Subcutaneous abdominal adipose tissue (tissue), 5 donors: ENCODE data around the gene NUTF2.
A peak's percentile ranks its signal among the peaks of the same experiment; 100 is the strongest.

Experiments used
- H3K27ac ChIP-seq: one replicate; pipeline ENCODE4 v1.7.0; 2013; ENCODE audit warnings: low read depth, mild to moderate bottlenecking, inconsistent platforms, low read length, moderate library complexity
- H3K27me3 ChIP-seq, 5 donors: one replicate each; pipeline ENCODE4 v1.7.0; 2013; ENCODE audit warnings: low read length in 5 of 5, inconsistent platforms in 1 of 5; ENCODE audit not compliant: control insufficient read depth in 5 of 5, insufficient read depth in 4 of 5
- H3K36me3 ChIP-seq, 5 donors: one replicate each; pipeline ENCODE4 v1.7.0; 2013; ENCODE audit warnings: low read length in 5 of 5; ENCODE audit not compliant: control insufficient read depth in 5 of 5, insufficient read depth in 5 of 5
- H3K4me1 ChIP-seq, 5 donors: one replicate each; pipeline ENCODE4 v1.7.0; 2013; ENCODE audit warnings: low read length in 5 of 5, mild to moderate bottlenecking in 3 of 5, moderate library complexity in 1 of 5; ENCODE audit not compliant: control insufficient read depth in 5 of 5, insufficient read depth in 5 of 5
- H3K4me3 ChIP-seq, 5 donors: one replicate each; pipeline ENCODE4 v1.7.0; 2013; ENCODE audit warnings: low read length in 5 of 5, low read depth in 1 of 5
- H3K9ac ChIP-seq, 5 donors: one replicate each; pipeline ENCODE4 v1.7.0; 2013; ENCODE audit warnings: low read length in 5 of 5, mild to moderate bottlenecking in 4 of 5, moderate library complexity in 3 of 5
- H3K9me3 ChIP-seq, 5 donors: one replicate each; pipeline ENCODE4 v1.7.0; 2013; ENCODE audit warnings: low read length in 5 of 5; ENCODE audit not compliant: control insufficient read depth in 5 of 5
- donor health status: healthy.
- donor health status: healthy.
- donor health status: healthy.
- donor health status: healthy.
- donor health status: healthy.

Gene NUTF2

DNA sequence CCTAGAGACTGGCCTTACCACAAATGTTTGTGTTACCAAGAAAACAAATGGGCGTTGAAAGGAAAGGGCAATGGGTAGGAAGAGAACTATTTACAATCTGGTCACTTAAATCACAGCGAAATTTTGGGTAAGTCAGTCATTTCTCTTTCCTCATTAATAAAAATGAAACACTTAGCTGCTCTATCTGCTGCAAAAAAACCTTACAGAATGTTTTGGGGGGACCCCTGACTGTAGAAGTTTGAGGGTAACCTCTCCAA, 742 bp upstream of the NUTF2 start:
- Histone ChIP-seq H3K9me3 (no peaks in the 10 kb centered on the region), H3K4me3 (peak overlapping the region; percentile 67 to 94 (median 82)), H3K4me1 (peaks cover 22 to 63% (median 60%) of the 10 kb centered on the region in 5 donors), H3K27ac (peak overlapping the region; percentile 93), H3K36me3 (peaks cover 0 to 2% (median 0%) of the 10 kb centered on the region in 5 donors), H3K27me3 (no peaks in the 10 kb centered on the region), H3K9ac (peak overlapping the region; percentile 39 to 97 (median 82))

DNA sequence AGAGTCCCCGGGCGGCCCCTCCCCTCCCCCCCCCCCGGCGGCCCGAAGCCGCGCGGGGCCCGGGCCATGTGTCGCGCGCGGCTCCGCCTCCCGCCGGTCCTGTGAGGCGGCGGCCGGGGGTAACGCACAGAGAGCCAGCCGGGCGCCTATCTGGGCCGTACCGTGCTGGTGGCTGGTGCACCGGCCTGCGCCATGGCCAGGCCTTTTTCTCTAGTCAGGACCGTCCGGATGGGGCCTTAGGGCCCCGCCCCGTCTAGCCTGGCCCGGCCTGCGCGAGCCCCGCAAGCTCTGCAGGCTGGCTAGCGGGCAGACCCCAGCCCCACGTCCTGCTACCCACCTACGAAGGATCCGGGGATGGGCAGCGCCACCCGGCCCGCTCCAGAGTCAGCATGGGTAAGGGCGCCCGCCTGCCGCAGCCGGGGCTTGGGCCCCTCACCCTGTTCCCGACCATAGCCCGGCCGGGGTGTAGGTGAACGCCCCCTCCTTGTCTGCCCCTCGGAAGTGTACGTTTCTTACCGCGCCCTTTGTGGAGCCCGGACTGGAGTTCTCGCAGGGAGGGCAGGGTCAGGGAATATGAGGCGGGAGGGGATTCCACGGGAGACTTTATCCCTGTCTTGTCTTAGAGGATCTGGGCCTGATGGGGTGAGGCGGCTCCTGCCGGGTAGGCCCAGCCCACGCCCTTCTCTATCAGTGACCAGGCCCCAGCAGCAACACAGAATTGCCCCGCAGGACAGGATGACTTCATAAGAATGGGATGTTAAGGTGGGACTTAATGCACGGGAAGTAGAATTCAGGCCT, 530 bp downstream of the NUTF2 start, which contains the start of gene CENPT:
Gene CENPT, minus strand, starts transcription at position 630 of the 798 bp plus-strand sequence. CDS start 13,834 bp downstream, outside the sequence.
- Histone ChIP-seq H3K4me3 (peak within 1 kb of the TSS; percentile 68 to 94 (median 82)), H3K36me3 (peaks cover 0 to 2% (median 0%) of the 10 kb centered on the region in 5 donors), H3K27ac (peak within 1 kb of the TSS; percentile 93), H3K9me3 (no peaks in the 10 kb centered on the region), H3K9ac (peak within 1 kb of the TSS; percentile 17 to 97 (median 92)), H3K27me3 (no peaks in the 10 kb centered on the region), H3K4me1 (peaks cover 19 to 57% (median 53%) of the 10 kb centered on the region in 5 donors)

DNA sequence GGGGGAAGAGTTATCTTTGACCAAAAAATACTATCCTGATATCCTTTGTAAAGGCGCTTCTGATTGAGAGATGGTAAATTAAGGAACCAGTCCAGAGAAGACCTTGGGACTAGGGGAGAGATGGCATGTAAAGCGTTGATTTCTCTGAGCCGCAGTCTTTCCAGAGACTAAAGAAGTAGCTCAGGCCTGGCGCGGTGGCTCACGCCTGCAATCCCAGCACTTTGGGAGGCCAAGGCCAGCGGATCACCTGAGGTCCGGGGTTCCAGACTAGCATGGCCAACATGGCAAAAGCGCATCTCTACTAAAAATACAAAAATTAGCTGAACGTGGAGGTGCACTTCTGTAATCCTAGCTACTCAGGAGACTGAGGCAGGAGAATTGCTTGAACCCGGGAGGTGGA, 1.4 kb downstream of the NUTF2 start:
- Histone ChIP-seq H3K9ac (peak overlapping the region; percentile 17 to 97 (median 92)), H3K4me3 (peak overlapping the region; percentile 68 to 94 (median 82)), H3K27me3 (no peaks in the 10 kb centered on the region), H3K4me1 (peaks cover 19 to 49% (median 47%) of the 10 kb centered on the region in 5 donors), H3K27ac (peak overlapping the region; percentile 93), H3K36me3 (peaks cover 0 to 2% (median 0%) of the 10 kb centered on the region in 5 donors), H3K9me3 (no peaks in the 10 kb centered on the region)

DNA sequence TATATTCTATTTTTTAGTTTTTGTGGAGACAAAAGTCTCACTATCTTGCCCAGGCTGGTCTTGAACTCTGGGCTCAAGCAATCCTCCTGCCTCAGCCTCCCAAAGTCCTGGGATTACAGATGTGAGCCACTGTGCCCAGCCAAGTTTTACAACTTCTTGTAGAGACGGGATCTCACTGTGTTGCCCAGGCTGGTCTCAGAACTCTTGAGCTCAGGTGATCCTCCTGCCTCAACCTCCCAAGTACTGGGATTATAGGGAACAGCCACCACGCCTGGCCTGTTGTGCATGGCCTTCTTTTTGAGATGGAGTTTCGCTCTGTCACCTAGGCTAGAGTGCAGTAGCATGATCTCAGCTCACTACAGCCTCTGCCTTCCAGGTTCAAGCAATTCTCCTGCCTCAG, 6.9 kb downstream of the NUTF2 start:
- H3K9ac ChIP-seq: no peak overlapping the region
- no peak overlapping the region for H3K27ac ChIP-seq
- H3K4me1 ChIP-seq: peaks cover 5 to 36% (median 26%) of the 10 kb centered on the region in 5 donors
- H3K36me3 ChIP-seq: peaks cover 0 to 7% (median 0%) of the 10 kb centered on the region in 5 donors
- H3K27me3 ChIP-seq: no peaks in the 10 kb centered on the region
- H3K4me3 ChIP-seq: no peak overlapping the region
- H3K9me3 ChIP-seq: no peaks in the 10 kb centered on the region

DNA sequence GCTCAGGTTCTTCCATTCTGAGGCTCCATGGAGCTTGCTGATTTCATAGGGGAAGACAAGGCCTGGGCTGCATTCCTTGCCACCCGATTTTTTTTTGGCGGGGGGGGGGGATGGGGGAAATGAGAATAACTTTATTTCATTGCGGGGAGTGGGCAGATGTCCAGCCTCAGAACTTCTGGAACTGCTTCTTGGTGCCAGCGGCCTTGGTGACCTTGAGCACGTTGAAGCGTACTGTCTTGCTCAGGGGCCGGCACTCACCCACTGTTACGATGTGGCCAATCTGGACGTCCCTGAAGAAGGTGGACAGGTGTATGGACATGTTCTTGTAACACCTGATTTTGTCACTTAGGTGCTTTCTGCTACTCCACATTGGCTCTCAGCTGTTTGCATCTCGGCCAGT, 9.1 kb downstream of the NUTF2 start:
- peaks cover 0 to 13% (median 4%) of the 10 kb centered on the region in 5 donors for H3K36me3 ChIP-seq
- no peaks in the 10 kb centered on the region for H3K27me3 ChIP-seq
- no peak overlapping the region for H3K4me3 ChIP-seq
- H3K9ac ChIP-seq: no peak overlapping the region
- peaks cover 5 to 41% (median 28%) of the 10 kb centered on the region in 5 donors for H3K4me1 ChIP-seq
- no peaks in the 10 kb centered on the region for H3K9me3 ChIP-seq
- no peak overlapping the region for H3K27ac ChIP-seq

DNA sequence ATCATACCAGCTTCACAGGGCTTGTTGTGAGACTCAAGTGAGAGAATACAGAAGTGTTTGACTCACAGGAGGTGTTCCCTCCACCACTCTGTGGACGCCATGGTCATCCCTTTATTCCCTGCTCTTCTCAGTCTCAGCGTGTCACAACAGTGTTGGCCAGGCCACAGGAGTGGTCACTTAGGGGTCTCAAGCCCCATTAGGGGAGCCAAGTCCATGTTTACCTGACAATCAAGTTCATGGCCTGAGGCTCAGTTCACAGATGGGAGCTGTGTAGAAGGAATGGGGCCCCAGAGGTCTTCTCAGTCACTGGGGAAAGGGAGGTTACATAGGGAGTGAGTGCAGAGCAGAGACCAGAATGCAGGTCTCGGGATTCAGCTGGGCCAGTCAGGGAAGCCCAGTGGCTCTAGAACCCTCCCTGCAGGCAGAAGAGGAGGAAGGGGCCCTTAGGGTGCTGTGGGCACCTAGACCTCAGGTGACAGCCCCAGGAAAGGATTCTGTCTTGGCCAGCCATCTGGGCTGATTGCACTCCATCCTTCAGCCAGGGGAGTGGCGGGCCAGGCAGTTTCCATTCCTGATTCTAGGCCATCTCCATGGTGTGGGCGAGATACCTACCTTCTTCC, 10.3 kb downstream of the NUTF2 start:
- Histone ChIP-seq H3K4me1 (peaks cover 9 to 51% (median 40%) of the 10 kb centered on the region in 5 donors), H3K27ac (peak overlapping the region; percentile 86), H3K9ac (peak overlapping the region in 1 of 5 donors; percentile 4), H3K9me3 (no peaks in the 10 kb centered on the region), H3K4me3 (no peak overlapping the region), H3K36me3 (peaks cover 0 to 16% (median 5%) of the 10 kb centered on the region in 5 donors), H3K27me3 (no peaks in the 10 kb centered on the region)

DNA sequence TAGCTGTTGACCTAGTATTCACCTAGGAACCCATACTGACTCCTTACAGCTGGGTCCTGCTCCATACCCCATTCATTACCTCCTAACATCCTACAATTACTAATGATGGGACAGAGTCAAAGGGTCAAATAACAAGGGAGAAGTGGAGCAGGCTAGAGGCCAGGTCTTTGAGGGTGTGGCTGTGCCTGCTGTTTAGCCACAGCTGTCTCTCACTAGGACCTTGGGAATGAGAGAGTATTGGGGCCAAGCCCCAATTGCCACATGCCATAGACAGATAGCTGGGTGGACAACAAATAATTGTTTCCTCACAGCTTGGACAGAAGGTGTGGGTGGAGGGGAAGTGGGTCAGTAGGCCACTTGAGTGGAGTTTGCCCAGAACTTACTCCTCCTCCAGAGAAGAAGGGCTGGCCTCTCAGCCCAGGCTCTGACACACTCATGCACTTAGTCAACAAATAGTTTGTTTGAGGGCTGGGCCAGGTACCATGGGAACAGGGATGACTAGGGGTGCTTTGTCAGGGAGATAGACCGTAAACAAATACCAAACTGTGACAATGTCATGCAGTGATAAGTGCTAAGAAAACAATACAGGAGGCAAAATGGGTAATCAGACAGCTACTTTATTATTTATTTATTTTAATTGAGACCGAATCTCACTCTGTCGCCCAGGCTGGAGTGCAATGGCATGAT, 11.0 kb downstream of the NUTF2 start:
- no peaks in the 10 kb centered on the region for H3K27me3 ChIP-seq
- H3K4me1 ChIP-seq: peaks cover 10 to 58% (median 46%) of the 10 kb centered on the region in 5 donors
- H3K36me3 ChIP-seq: peaks cover 0 to 16% (median 5%) of the 10 kb centered on the region in 5 donors
- H3K27ac ChIP-seq: peak overlapping the region; percentile 86
- no peak overlapping the region for H3K4me3 ChIP-seq
- peak overlapping the region in 2 of 5 donors; percentile 8 to 29 for H3K9ac ChIP-seq
- H3K9me3 ChIP-seq: no peaks in the 10 kb centered on the region

DNA sequence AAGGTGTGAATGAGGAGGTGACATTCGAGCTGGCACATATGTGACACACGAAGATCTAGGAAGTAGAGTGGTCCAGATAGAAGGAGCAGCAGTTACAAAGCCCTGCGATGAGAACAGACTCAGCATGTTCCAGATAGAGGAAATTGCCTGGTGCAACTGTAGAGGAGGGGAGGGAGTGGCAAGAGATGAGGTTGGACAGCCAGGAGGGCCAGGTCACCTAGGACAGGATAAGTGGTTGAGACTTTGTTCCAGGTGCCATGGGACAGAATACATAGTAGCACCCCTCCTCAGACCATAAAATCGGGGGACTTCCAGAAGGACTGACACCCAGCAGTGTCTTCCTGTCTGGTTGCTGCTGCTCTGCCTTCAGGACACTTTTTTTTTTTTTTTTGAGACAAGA, 11.8 kb downstream of the NUTF2 start:
- Histone ChIP-seq H3K27ac (peak overlapping the region; percentile 86), H3K27me3 (no peaks in the 10 kb centered on the region), H3K36me3 (peaks cover 0 to 16% (median 5%) of the 10 kb centered on the region in 5 donors), H3K9ac (peak overlapping the region in 2 of 5 donors; percentile 8 to 44), H3K9me3 (no peaks in the 10 kb centered on the region), H3K4me3 (no peak overlapping the region), H3K4me1 (peaks cover 18 to 66% (median 54%) of the 10 kb centered on the region in 5 donors)

DNA sequence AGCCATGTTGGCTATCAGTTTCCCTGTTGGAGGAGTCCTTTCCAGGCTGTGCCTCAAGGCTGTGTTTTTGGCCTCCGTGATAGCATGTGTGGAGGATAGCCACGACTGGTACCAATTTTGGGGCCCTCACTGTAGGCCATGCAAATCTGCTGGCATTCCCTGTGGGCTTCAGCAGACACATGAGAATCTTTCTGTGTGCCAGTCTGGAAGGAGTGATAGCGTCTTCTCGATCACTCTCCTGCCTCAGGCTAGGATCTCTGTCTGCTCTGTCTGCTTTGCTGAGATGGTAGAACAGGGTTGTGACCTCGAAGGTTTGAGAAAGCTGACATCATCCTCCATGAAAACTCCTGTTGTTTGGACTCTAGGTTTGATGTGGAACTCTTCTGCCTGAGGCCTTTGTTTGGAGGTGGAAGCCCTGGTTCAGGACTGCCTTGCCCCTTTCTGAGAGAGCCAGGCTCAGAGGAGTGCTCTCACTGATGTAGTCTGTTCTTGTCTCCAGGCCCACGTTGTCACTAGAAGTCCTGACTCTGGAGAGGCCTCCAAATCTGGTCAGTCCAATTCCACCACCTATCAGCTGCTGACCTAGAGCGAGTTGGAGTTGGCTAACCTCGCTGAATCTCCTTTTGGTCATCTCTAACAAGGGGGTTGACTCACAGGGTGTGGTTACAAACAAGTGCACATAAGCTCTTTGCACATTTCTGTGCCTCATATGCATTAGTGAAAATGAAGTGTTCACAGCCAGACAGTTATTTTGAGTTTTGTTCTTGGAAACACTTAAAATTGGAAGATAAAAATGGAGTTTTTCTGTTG, 14.1 kb downstream of the NUTF2 start:
- Histone ChIP-seq H3K9me3 (no peaks in the 10 kb centered on the region), H3K27ac (peak overlapping the region; percentile 69), H3K36me3 (peaks cover 0 to 14% (median 10%) of the 10 kb centered on the region in 5 donors), H3K9ac (peak overlapping the region in 1 of 5 donors; percentile 16), H3K4me3 (no peak overlapping the region), H3K4me1 (peaks cover 25 to 71% (median 61%) of the 10 kb centered on the region in 5 donors), H3K27me3 (no peaks in the 10 kb centered on the region)
